Endothelial cell of umbilical vein (primary cell): ENCODE results near the gene SIRT3. TPM values are rescaled to one million over a fixed set of nuclear protein-coding genes. Genes with fewer than 3 reads are reported as not detected.

Experiments
- BruUV-seq: library from RNA; stranded (reverse); fragments of 400-500 nt; replicated peaks from 2 replicates; lab custom pipeline; 2021; lab: Mats Ljungman, UMichigan
- CTCF ChIA-PET: fragments of 300-600, 350-600 bp; sonication (Branson Sonifier 250); formaldehyde crosslinking; loops from one replicate; lab custom pipeline; 2021; ENCODE audit warnings: antibody characterized with exemption, inconsistent platforms; lab: Charles Lee
- POLR2A ChIA-PET: fragments of 300-600, 350-600 bp; sonication (Branson Sonifier 250); formaldehyde crosslinking; loops from one replicate; lab custom pipeline; 2021; ENCODE audit warnings: antibody characterized with exemption, inconsistent platforms; lab: Charles Lee
- DNase-seq: peaks from one replicate; pipeline ENCODE4 v3.0.0-alpha.2; 2011; ENCODE audit warnings: low read depth, low spot score
- FAIRE-seq: peaks from 2 replicates; lab custom pipeline; 2011; peaks lifted over from hg19 to GRCh38; lab: Jason Lieb, UNC
- H2AFZ ChIP-seq: 2 replicates; pipeline ENCODE4 v1.6.0; 2012; ENCODE audit warnings: low read depth, low read length, control low read depth, inconsistent platforms
- H3K27ac ChIP-seq: 2 replicates; pipeline ENCODE4 v1.5.1; 2011; ENCODE audit warnings: low read depth, mild to moderate bottlenecking, control low read depth, low read length, moderate library complexity; ENCODE audit not compliant: insufficient read depth
- H3K27me3 ChIP-seq, 2 experiments: 2 replicates each; pipeline versions ENCODE4 v1.6.0 to v1.6.1; 2011; ENCODE audit warnings: low read length in 2 of 2, mixed read lengths in 1 of 2; ENCODE audit not compliant: control insufficient read depth in 2 of 2, insufficient read depth in 2 of 2
- H3K36me3 ChIP-seq, 2 experiments: 2 replicates in 1 of 2; 3 replicates in 1 of 2; pipeline ENCODE4 v1.5.1; 2011; ENCODE audit warnings: low read length in 2 of 2, mild to moderate bottlenecking in 1 of 2, moderate library complexity in 1 of 2; ENCODE audit not compliant: control insufficient read depth in 2 of 2, insufficient read depth in 2 of 2; ENCODE audit errors: extremely low read depth in 1 of 2
- H3K4me1 ChIP-seq: 3 replicates; pipeline ENCODE4 v1.5.1; 2011; ENCODE audit warnings: mild to moderate bottlenecking, low read length; ENCODE audit not compliant: control insufficient read depth, insufficient read depth; ENCODE audit errors: extremely low read depth
- H3K4me2 ChIP-seq: 2 replicates; pipeline ENCODE4 v1.6.1; 2011; ENCODE audit warnings: low read length, control low read depth, mixed read lengths; ENCODE audit not compliant: insufficient read depth
- H3K4me3 ChIP-seq, 3 experiments: fragments of 200-600 bp in 1 of 3; sonication (generic), shearing (Covaris generic) in 1 of 3; replicated peaks in 1 of 3; 2 replicates each; pipeline ENCODE4 v1.5.1; 2011 to 2016; ENCODE audit warnings: control low read depth in 3 of 3, low read length in 3 of 3, mild to moderate bottlenecking in 2 of 3, inconsistent platforms in 1 of 3, low read depth in 1 of 3, moderate library complexity in 1 of 3; ENCODE audit not compliant: insufficient read depth in 1 of 3
- H3K79me2 ChIP-seq: 2 replicates; pipeline ENCODE4 v1.6.0; 2012; ENCODE audit warnings: low read length, inconsistent platforms; ENCODE audit not compliant: control insufficient read depth, insufficient read depth
- H3K9ac ChIP-seq: replicated peaks from 2 replicates; pipeline ENCODE3; 2011; ENCODE audit warnings: low read length, control low read depth; ENCODE audit not compliant: insufficient read depth; ENCODE audit errors: extremely low read depth
- H3K9me1 ChIP-seq: replicated peaks from 3 replicates; pipeline ENCODE4 v1.6.0; 2011; ENCODE audit warnings: mild to moderate bottlenecking, low read length; ENCODE audit not compliant: control insufficient read depth, insufficient read depth; ENCODE audit errors: extremely low read depth
- H3K9me3 ChIP-seq: replicated peaks from 2 replicates; pipeline ENCODE4 v1.5.1; 2012; ENCODE audit warnings: low read length, inconsistent platforms; ENCODE audit not compliant: control insufficient read depth, insufficient read depth
- H4K20me1 ChIP-seq: replicated peaks from 2 replicates; pipeline ENCODE3; 2011; ENCODE audit warnings: mild to moderate bottlenecking, low read length; ENCODE audit not compliant: control insufficient read depth, insufficient read depth; ENCODE audit errors: extremely low read depth
- CTCF ChIP-seq, 2 donors: IDR thresholded peaks; 1 replicate in 1 of 2; 2 replicates in 1 of 2; pipeline ENCODE4 v1.5.1; 2011; ENCODE audit warnings: low read length in 2 of 2, mild to moderate bottlenecking in 2 of 2, moderate library complexity in 2 of 2, control low read depth in 1 of 2, inconsistent platforms in 1 of 2, low read depth in 1 of 2; ENCODE audit not compliant: insufficient read depth in 1 of 2; ENCODE audit errors: extremely low read depth in 1 of 2
- EZH2 ChIP-seq: IDR thresholded peaks from 2 replicates; pipeline ENCODE4 v1.6.1; 2012; ENCODE audit warnings: borderline replicate concordance, low read depth, mild to moderate bottlenecking, moderate library complexity, low read length, inconsistent platforms; ENCODE audit not compliant: severe bottlenecking
- FOS ChIP-seq: IDR thresholded peaks from 2 replicates; pipeline ENCODE4 v1.6.1; 2011; ENCODE audit warnings: mild to moderate bottlenecking, low read length, moderate library complexity, borderline replicate concordance; ENCODE audit not compliant: insufficient read depth
- GATA2 ChIP-seq: IDR thresholded peaks from 2 replicates; pipeline ENCODE4 v1.7.0; 2011; ENCODE audit warnings: low read depth, mild to moderate bottlenecking, moderate library complexity, mixed read lengths, low read length; ENCODE audit not compliant: insufficient read length, insufficient read depth
- JUN ChIP-seq: IDR thresholded peaks from 2 replicates; pipeline ENCODE4 v1.6.1; 2011; ENCODE audit warnings: borderline replicate concordance, low read depth; ENCODE audit not compliant: insufficient read length, insufficient read depth
- MAX ChIP-seq: IDR thresholded peaks from 2 replicates; pipeline ENCODE4 v1.6.1; 2011; ENCODE audit not compliant: insufficient read depth, insufficient read length
- MYC ChIP-seq: IDR thresholded peaks from one replicate; pipeline ENCODE4 v1.6.1; 2011; ENCODE audit warnings: mild to moderate bottlenecking, low read depth, low read length
- POLR2A ChIP-seq: IDR thresholded peaks from 2 replicates; pipeline ENCODE4 v1.6.1; 2012; ENCODE audit warnings: low read depth, mild to moderate bottlenecking, control low read depth, low read length
- POLR2AphosphoS5 ChIP-seq: IDR thresholded peaks from 2 replicates; pipeline ENCODE4 v1.6.1; 2012; ENCODE audit warnings: low read depth, mild to moderate bottlenecking, control low read depth, low read length, moderate library complexity; ENCODE audit not compliant: insufficient read depth
- dilution Hi-C: fragments of 300-500 bp; cut with MboI; formaldehyde crosslinking; loops from one replicate; pipeline ENCODE4 v1.15.0; 2019; ENCODE audit warnings: low sequenced_read_pairs; ENCODE audit not compliant: extremely low pct_ligation_motif_present
- intact Hi-C: fragments of 100-400 bp; cut with micrococcal nuclease; formaldehyde crosslinking; loops from one replicate; pipeline ENCODE4 v1.10.0; 2022
- polyA plus RNA-seq, 4 experiments: library from polyadenylated mRNA; depleted of rRNA in 3 of 4; stranded (reverse) in 3 of 4; unstranded in 1 of 4; fragments of >200 nt; gene quantifications; 2 replicates each; pipeline versions ENCODE4 v1.2.1 to v1.2.3, GENCODE V29; 2011 to 2012; ENCODE audit warnings: missing spikeins in 1 of 4
- total RNA-seq: library from RNA; stranded (reverse); gene quantifications from 2 replicates; pipeline ENCODE4 v1.2.3, GENCODE V29; 2021

Gene SIRT3
- total and polyA plus RNA-seq, 2 donors (not counting 3 experiments of a cell fraction or from before 2014, with no cell fraction given), result 12.0 to 18.3 TPM

- no peaks in the 10 kb centered on the region for H4K20me1 ChIP-seq
- H3K4me1 ChIP-seq, result no peaks in the 10 kb centered on the region
- intact Hi-C loops (no loop called here), dilution Hi-C loops (no loop called here)
- no TSS peak for BruUV-seq
- H3K9me1 ChIP-seq, result no peaks in the 10 kb centered on the region
- ChIA-PET CTCF (interaction anchor here (1.2 kb wide), 1 partner anchor 12 kb away, joined by 3 read pairs; no protein-coding TSS in a partner anchor), POLR2A (no interaction called here)
- H3K9ac ChIP-seq, result no peak overlapping the region
- no peaks in the 10 kb centered on the region for H3K9me3 ChIP-seq
- no peaks in the 10 kb centered on the region for H3K79me2 ChIP-seq
- FAIRE-seq, result no peak
- H2AFZ ChIP-seq, result no peak overlapping the region
- TF ChIP-seq FOS (no peak), POLR2A (no peak), GATA2 (no peak), MAX (no peak), JUN (no peak), POLR2AphosphoS5 (no peak), MYC (no peak), CTCF (IDR thresholded peaks at IDR 0.05; ENCODE audit: extremely low read depth in 1 of 2, insufficient read depth in 1 of 2, low read depth in 1 of 2, low read length in 2 of 2) (no peak), EZH2 (no peak)
- H3K36me3 ChIP-seq, result peaks cover 12 to 26% of the 10 kb centered on the region in 2 experiments
- no peak overlapping the region for H3K4me3 ChIP-seq
- no peak for DNase-seq
- no peak overlapping the region for H3K27ac ChIP-seq
- no peak overlapping the region for H3K4me2 ChIP-seq
- H3K27me3 ChIP-seq, result no peaks in the 10 kb centered on the region
Measured at GRCh38 chr11:255176-255575, 19.0 kb upstream of the SIRT3 start.
